CD8-positive, alpha-beta memory T cell (primary cell): Measurements from ENCODE around the gene ZNF8. TPM values are rescaled to one million over a fixed set of nuclear protein-coding genes. Genes with fewer than 3 reads are reported as not detected.

Source experiments
- CTCF ChIA-PET: fragments of 350-600 bp; sonication (Branson Sonifier 250); formaldehyde crosslinking; loops from one replicate; lab custom pipeline; 2021; ENCODE audit warnings: antibody characterized with exemption; lab: Charles Lee
- POLR2A ChIA-PET: fragments of 350-600 bp; sonication (Branson Sonifier 250); formaldehyde crosslinking; loops from one replicate; lab custom pipeline; 2021; ENCODE audit warnings: antibody characterized with exemption; lab: Charles Lee
- DNase-seq, 5 donors: peaks; one replicate each; pipeline versions ENCODE4 v3.0.0 to v3.0.0-alpha.2; 2020 to 2022; ENCODE audit warnings: mixed read lengths in 1 of 5
- H3K27ac ChIP-seq: one replicate; pipeline ENCODE4 v1.7.0; 2013; ENCODE audit warnings: low read depth, mild to moderate bottlenecking, low read length, moderate library complexity
- H3K27me3 ChIP-seq: 2 replicates; pipeline ENCODE4 v1.7.0; 2013; ENCODE audit warnings: low read length, mild to moderate bottlenecking; ENCODE audit not compliant: insufficient read depth, poor library complexity, severe bottlenecking
- H3K36me3 ChIP-seq: 2 replicates; pipeline ENCODE4 v1.7.0; 2013; ENCODE audit warnings: mild to moderate bottlenecking, low read length, moderate library complexity; ENCODE audit not compliant: insufficient read depth
- H3K4me1 ChIP-seq: 2 replicates; pipeline ENCODE4 v1.7.0; 2013; ENCODE audit warnings: mild to moderate bottlenecking, low read length, moderate library complexity; ENCODE audit not compliant: insufficient read depth
- H3K4me3 ChIP-seq: 2 replicates; pipeline ENCODE4 v1.7.0; 2013; ENCODE audit warnings: mild to moderate bottlenecking, low read length
- H3K9me3 ChIP-seq: 2 replicates; pipeline ENCODE4 v1.7.0; 2013; ENCODE audit warnings: mild to moderate bottlenecking, low read length
- H3K27ac Mint-ChIP-seq, 8 donors: one replicate each; pipeline ENCODE4 v1.8.0; 2020 to 2021; ENCODE audit warnings: mixed read lengths in 8 of 8, mild to moderate bottlenecking in 6 of 8, inconsistent platforms in 3 of 8, moderate library complexity in 3 of 8
- H3K27me3 Mint-ChIP-seq, 2 donors: one replicate each; pipeline ENCODE4 v1.8.0; 2020 to 2021; ENCODE audit warnings: mixed read lengths in 2 of 2, mild to moderate bottlenecking in 1 of 2, moderate library complexity in 1 of 2
- H3K36me3 Mint-ChIP-seq, 3 donors: one replicate each; pipeline ENCODE4 v1.8.0; 2020 to 2021; ENCODE audit warnings: mixed read lengths in 3 of 3, inconsistent platforms in 1 of 3, mild to moderate bottlenecking in 1 of 3
- H3K4me1 Mint-ChIP-seq, 3 donors: one replicate each; pipeline ENCODE4 v1.8.0; 2020 to 2021; ENCODE audit warnings: mixed read lengths in 3 of 3, inconsistent platforms in 1 of 3, mild to moderate bottlenecking in 1 of 3
- H3K4me3 Mint-ChIP-seq, 7 donors: one replicate each; pipeline ENCODE4 v1.8.0; 2020 to 2021; ENCODE audit warnings: mixed read lengths in 7 of 7, mild to moderate bottlenecking in 6 of 7, moderate library complexity in 4 of 7, inconsistent platforms in 2 of 7
- H3K9me3 Mint-ChIP-seq, 5 donors: one replicate each; pipeline ENCODE4 v1.8.0; 2020 to 2022; ENCODE audit warnings: mixed read lengths in 5 of 5, mild to moderate bottlenecking in 3 of 5, moderate library complexity in 2 of 5, inconsistent platforms in 1 of 5
- polyA plus RNA-seq: library from polyadenylated mRNA; unstranded; fragments of 300-500 nt; fragmentation: Illumina TruSeq; gene quantifications from one replicate; pipeline ENCODE4 v1.2.3, GENCODE V29; 2021
- total RNA-seq, 2 experiments: library from RNA; stranded (reverse); gene quantifications; one replicate each; pipeline ENCODE4 v1.2.3, GENCODE V29; 2021

Gene ZNF8
- total and polyA plus RNA-seq, 3 experiments from 2014 or later = 1.0 to 4.5 (median 4.4) TPM

GRCh38 chr19:58261968-58262921 is 16.5 kb upstream of the ZNF8 start:
- peaks cover 21 to 73% (median 72%) of the 10 kb centered on the region in 3 donors for H3K36me3 Mint-ChIP-seq

GRCh38 chr19:58262922-58263296 is 15.8 kb upstream of the ZNF8 start:
- no peaks in the 10 kb centered on the region for H3K27me3 ChIP-seq
- H3K4me1 Mint-ChIP-seq = no peaks in the 10 kb centered on the region
- no peaks in the 10 kb centered on the region for H3K4me1 ChIP-seq
- H3K27ac Mint-ChIP-seq = no peak overlapping the region
- H3K4me3 ChIP-seq = peak overlapping the region; percentile 47
- H3K9me3 Mint-ChIP-seq = peaks cover 8 to 99% (median 97%) of the 10 kb centered on the region in 5 donors
- H3K36me3 Mint-ChIP-seq = peaks cover 16 to 67% (median 65%) of the 10 kb centered on the region in 3 donors
- CTCF ChIA-PET = no interaction called here
- no peak overlapping the region for H3K27ac ChIP-seq
- POLR2A ChIA-PET = no interaction called here
- no peaks in the 10 kb centered on the region for H3K27me3 Mint-ChIP-seq
- DNase-seq = no peak
- H3K36me3 ChIP-seq = peaks cover 54% of the 10 kb centered on the region
- peaks cover 81% of the 10 kb centered on the region for H3K9me3 ChIP-seq
- H3K4me3 Mint-ChIP-seq = no peak overlapping the region

More at GRCh38 chr19:58261968-58262921, 16.5 kb upstream of the ZNF8 start:
- Mint-ChIP-seq H3K27ac (no peak overlapping the region), H3K27me3 (no peaks in the 10 kb centered on the region), H3K4me1 (peaks cover 0 to 3% (median 0%) of the 10 kb centered on the region in 3 donors), H3K4me3 (no peak overlapping the region), H3K9me3 (peaks cover 11 to 99% (median 97%) of the 10 kb centered on the region in 5 donors)
- no peak for DNase-seq
- ChIA-PET POLR2A (no interaction called here), CTCF (no interaction called here)
- H3K4me1 ChIP-seq = no peaks in the 10 kb centered on the region
- peaks cover 87% of the 10 kb centered on the region for H3K9me3 ChIP-seq
- no peaks in the 10 kb centered on the region for H3K27me3 ChIP-seq
- no peak overlapping the region for H3K27ac ChIP-seq
- H3K4me3 ChIP-seq = peak overlapping the region; percentile 47
- H3K36me3 ChIP-seq = peaks cover 60% of the 10 kb centered on the region

- Histone ChIP-seq H3K9me3 (peaks cover 75% of the 10 kb centered on the region), H3K27me3 (no peaks in the 10 kb centered on the region), H3K27ac (no peak overlapping the region), H3K36me3 (peaks cover 43% of the 10 kb centered on the region), H3K4me1 (no peaks in the 10 kb centered on the region), H3K4me3 (peak overlapping the region; percentile 19)
- Mint-ChIP-seq H3K4me1 (no peaks in the 10 kb centered on the region), H3K27ac (no peak overlapping the region), H3K4me3 (no peak overlapping the region), H3K9me3 (peaks cover 0 to 96% (median 93%) of the 10 kb centered on the region in 5 donors), H3K27me3 (no peaks in the 10 kb centered on the region), H3K36me3 (peaks cover 8 to 58% (median 58%) of the 10 kb centered on the region in 3 donors)
- no peak for DNase-seq
- POLR2A ChIA-PET = no interaction called here
- CTCF ChIA-PET = no interaction called here
Observed at GRCh38 chr19:58265100-58265499, 13.7 kb upstream of the ZNF8 start.

DNA sequence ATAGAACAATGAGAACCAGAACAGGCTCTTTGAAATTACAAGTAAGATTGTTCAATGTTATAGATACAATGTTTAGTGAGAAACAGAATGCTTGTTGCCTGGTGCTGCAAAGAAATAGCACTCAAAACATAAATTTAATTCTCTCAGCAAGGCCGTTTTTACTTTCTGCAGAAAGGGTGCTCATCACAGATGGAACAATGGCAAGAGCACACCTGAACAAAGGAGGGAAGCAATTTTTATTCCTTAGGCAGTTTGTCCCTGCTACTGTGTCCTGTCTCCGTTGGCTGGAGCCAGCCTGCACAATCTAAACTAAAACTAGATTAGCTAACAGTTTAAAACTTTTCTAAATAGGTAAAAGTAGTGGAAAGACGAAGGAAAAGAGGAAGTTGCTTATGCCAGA is 10.4 kb upstream of the ZNF8 start:
- Histone ChIP-seq H3K4me1 (no peaks in the 10 kb centered on the region), H3K36me3 (peaks cover 21% of the 10 kb centered on the region), H3K27me3 (no peaks in the 10 kb centered on the region), H3K4me3 (no peak overlapping the region), H3K27ac (no peak overlapping the region), H3K9me3 (peaks cover 61% of the 10 kb centered on the region)
- no peak for DNase-seq
- H3K4me3 Mint-ChIP-seq = no peak overlapping the region
- no peaks in the 10 kb centered on the region for H3K27me3 Mint-ChIP-seq
- no peaks in the 10 kb centered on the region for H3K4me1 Mint-ChIP-seq
- peaks cover 8 to 94% (median 84%) of the 10 kb centered on the region in 5 donors for H3K9me3 Mint-ChIP-seq
- POLR2A ChIA-PET = no interaction called here
- peaks cover 9 to 52% (median 46%) of the 10 kb centered on the region in 3 donors for H3K36me3 Mint-ChIP-seq
- H3K27ac Mint-ChIP-seq = no peak overlapping the region
- CTCF ChIA-PET = no interaction called here

- H3K4me1 ChIP-seq = peaks cover 6% of the 10 kb centered on the region
- Mint-ChIP-seq H3K4me3 (peak overlapping the region in 1 of 7 donors; percentile 71), H3K36me3 (peaks cover 18 to 56% (median 54%) of the 10 kb centered on the region in 3 donors), H3K9me3 (peaks cover 8 to 57% (median 40%) of the 10 kb centered on the region in 5 donors), H3K27ac (no peak overlapping the region), H3K4me1 (peaks cover 24 to 34% (median 28%) of the 10 kb centered on the region in 3 donors), H3K27me3 (no peaks in the 10 kb centered on the region)
- no peak overlapping the region for H3K4me3 ChIP-seq
- CTCF ChIA-PET = no interaction called here
- H3K27me3 ChIP-seq = no peaks in the 10 kb centered on the region
- DNase-seq = no peak
- H3K9me3 ChIP-seq = peaks cover 21% of the 10 kb centered on the region
- POLR2A ChIA-PET = no interaction called here
- peaks cover 11% of the 10 kb centered on the region for H3K36me3 ChIP-seq
- H3K27ac ChIP-seq = no peak overlapping the region
Observed at GRCh38 chr19:58274771-58275201, 4.0 kb upstream of the ZNF8 start.

- no peaks in the 10 kb centered on the region for H3K27me3 ChIP-seq
- peaks cover 11% of the 10 kb centered on the region for H3K36me3 ChIP-seq
- DNase-seq = no peak
- H3K9me3 ChIP-seq = peaks cover 13% of the 10 kb centered on the region
- H3K4me3 ChIP-seq = no peak overlapping the region
- Mint-ChIP-seq H3K27ac (no peak overlapping the region), H3K4me3 (peak overlapping the region in 1 of 7 donors; percentile 34), H3K9me3 (peaks cover 8 to 49% (median 34%) of the 10 kb centered on the region in 5 donors), H3K27me3 (no peaks in the 10 kb centered on the region), H3K4me1 (peaks cover 32 to 42% (median 36%) of the 10 kb centered on the region in 3 donors), H3K36me3 (peaks cover 14 to 51% (median 51%) of the 10 kb centered on the region in 3 donors)
- CTCF ChIA-PET = no interaction called here
- peaks cover 12% of the 10 kb centered on the region for H3K4me1 ChIP-seq
- no peak overlapping the region for H3K27ac ChIP-seq
- POLR2A ChIA-PET = no interaction called here
Observed at GRCh38 chr19:58275564-58275963, 3.2 kb upstream of the ZNF8 start.

DNA sequence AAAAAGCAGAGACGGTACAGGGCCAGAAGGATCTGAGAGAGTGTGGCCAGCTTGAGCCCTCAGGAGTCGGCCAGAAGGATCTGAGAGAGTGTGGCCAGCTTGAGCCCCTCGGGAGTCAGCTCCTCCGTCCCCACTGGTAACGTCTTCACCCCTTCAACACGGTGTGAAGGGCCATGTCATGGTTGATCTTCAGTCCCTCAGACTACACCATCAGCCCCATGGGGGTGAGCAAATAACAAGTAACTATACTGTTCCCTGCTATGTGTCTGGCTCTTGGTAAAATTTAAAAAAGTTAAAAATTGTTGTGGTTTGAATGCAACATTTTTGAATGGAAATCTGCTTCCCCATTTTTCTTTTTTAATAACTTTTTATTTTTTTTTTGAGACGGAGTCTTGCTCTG is 1.6 kb upstream of the ZNF8 start:
- Histone ChIP-seq H3K4me3 (no peak overlapping the region), H3K9me3 (no peaks in the 10 kb centered on the region), H3K36me3 (peaks cover 4% of the 10 kb centered on the region), H3K27ac (no peak overlapping the region), H3K27me3 (no peaks in the 10 kb centered on the region), H3K4me1 (peaks cover 12% of the 10 kb centered on the region)
- CTCF ChIA-PET = no interaction called here
- Mint-ChIP-seq H3K27me3 (no peaks in the 10 kb centered on the region), H3K9me3 (peaks cover 0 to 33% (median 18%) of the 10 kb centered on the region in 5 donors), H3K27ac (peak overlapping the region in 4 of 8 donors; percentile 11 to 58 (median 42)), H3K4me1 (peaks cover 43 to 58% (median 52%) of the 10 kb centered on the region in 3 donors), H3K36me3 (peaks cover 12 to 38% (median 34%) of the 10 kb centered on the region in 3 donors), H3K4me3 (peak overlapping the region in 6 of 7 donors; percentile 5 to 98 (median 81))
- POLR2A ChIA-PET = no interaction called here
- DNase-seq = no peak
